SU-DHL-6 (cell line): Measurements from ENCODE around the gene CCL1.

ENCODE experiments used
- CTCF ChIP-seq: fragments of 200-600 bp; sonication (generic); IDR thresholded peaks from one replicate; pipeline ENCODE4 v1.5.1; 2017; ENCODE audit warnings: antibody characterized with exemption, mild to moderate bottlenecking, low read length, moderate library complexity; ENCODE audit not compliant: insufficient read depth, poor library complexity, severe bottlenecking
- EZH2phosphoT487 ChIP-seq: fragments of 200-600 bp; sonication (generic), shearing (Covaris generic); conservative IDR thresholded peaks from 2 replicates; pipeline ENCODE4 v1.6.1; 2018; ENCODE audit warnings: mild to moderate bottlenecking, antibody characterized with exemption, low read length, moderate library complexity, mixed read lengths

- TF ChIP-seq CTCF (no peak), EZH2phosphoT487 (no peak)
These were observed 2.3 kb downstream of the CCL1 start for GRCh38 chr17:34360601-34361270.
